NK-92 (cell line): Measurements from ENCODE around the gene TRIM41.
"Not testable (repeated sequence)": the region's sequence is repeated elsewhere in the genome, so short reads cannot be mapped to it uniquely, and the experiment has no call there.

Experiments used
- DNase-seq: peaks from one replicate; lab custom pipeline; 2025; ENCODE audit not compliant: unreplicated experiment; lab: John Stamatoyannopoulos, UW

Gene TRIM41

GRCh38 chr5:181283347-181283746, 60.3 kb downstream of the TRIM41 start:
- no peak for DNase-seq

- DNase-seq, result not testable (repeated sequence)
Measured at GRCh38 chr5:181283841-181284755, 61.0 kb downstream of the TRIM41 start.
